HG03558 (cell line): ENCODE results near the gene DNAH10.

Experiments
- ATAC-seq: cut with Tn5 transposase; IDR thresholded peaks from one replicate; pipeline ENCODE4 v1.9.1; 2021; ENCODE audit warnings: moderate number of reproducible peaks; ENCODE audit not compliant: unreplicated experiment; ENCODE audit errors: extremely low read depth

DNAH10 gene

DNA sequence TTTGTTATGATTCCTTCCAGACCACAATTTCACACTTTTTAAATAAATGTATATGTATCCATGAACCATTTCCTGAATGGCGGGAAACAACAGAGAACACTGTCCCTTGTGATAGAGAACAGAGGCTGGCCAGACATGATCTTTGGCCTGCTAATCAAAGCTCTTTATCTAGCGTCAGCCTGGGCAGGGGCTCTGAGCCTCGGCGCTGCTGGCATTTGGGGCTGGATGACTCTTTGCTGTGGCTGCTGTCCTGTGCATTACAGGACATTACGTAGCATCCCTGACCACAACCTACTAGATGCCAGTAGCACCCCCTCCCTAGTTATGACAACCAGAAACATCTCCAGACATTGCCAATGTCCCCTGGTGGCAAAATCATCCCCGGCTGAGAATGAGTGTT lies 77.7 kb downstream of the DNAH10 start:
- no peak for ATAC-seq

GRCh38 chr12:123840765-123841425 lies 78.8 kb downstream of the DNAH10 start:
- no peak for ATAC-seq

GRCh38 chr12:123843912-123844748 lies 82.0 kb downstream of the DNAH10 start:
- no peak for ATAC-seq

DNA sequence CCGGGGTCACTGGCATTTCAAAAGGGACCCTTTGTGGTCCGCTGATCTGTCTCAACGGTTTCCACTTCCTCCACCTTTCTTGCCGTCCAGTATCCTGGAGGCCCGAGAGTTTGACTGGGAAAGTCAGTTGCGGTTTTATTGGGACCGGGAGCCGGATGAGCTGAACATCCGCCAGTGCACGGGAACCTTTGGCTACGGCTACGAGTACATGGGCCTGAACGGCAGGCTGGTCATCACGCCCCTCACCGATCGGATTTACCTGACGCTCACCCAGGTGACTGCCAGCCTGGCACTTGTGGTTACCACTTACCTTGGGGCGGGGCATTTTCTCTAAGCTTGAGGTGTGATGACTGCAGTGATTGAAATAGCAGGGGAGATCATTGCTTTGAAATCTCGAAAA lies 83.8 kb downstream of the DNAH10 start:
- no peak for ATAC-seq

DNA sequence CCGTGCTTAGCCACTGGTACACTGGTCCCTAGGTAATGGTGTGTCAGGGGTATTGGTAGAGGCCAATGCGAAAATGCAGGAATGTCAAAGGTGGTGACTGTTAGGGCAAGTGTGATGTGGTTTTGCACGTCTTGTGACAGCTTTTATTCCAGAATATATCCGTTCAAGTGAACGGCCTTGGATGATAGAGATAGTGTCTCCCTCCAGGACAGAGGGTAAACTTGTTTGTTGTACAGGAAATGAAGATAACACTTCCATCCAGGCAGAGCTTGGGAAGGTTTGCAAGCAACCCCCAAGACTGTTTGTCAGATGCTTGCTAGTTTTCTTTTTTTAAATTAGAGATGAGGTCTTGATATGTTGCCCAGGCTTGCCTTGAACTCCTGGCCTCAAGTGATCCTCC lies 84.2 kb downstream of the DNAH10 start:
- no peak for ATAC-seq

DNA sequence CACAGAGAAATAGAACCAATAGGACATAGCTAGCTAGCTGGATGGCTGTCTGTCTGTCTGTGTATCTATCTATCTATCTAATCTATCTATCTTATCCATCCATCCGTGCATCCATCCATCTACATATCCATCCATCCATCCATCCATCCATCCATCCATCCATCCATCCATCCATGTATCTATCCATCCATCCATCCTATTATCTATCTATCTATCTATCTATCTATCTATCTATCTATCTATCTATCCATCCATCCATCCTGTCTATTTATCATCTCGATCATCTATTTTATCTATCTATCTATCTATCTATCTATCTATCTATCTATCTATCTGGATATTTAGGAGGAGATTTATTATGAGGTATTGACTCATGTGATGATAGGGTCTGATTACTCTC lies 84.9 kb downstream of the DNAH10 start:
- no peak for ATAC-seq

DNA sequence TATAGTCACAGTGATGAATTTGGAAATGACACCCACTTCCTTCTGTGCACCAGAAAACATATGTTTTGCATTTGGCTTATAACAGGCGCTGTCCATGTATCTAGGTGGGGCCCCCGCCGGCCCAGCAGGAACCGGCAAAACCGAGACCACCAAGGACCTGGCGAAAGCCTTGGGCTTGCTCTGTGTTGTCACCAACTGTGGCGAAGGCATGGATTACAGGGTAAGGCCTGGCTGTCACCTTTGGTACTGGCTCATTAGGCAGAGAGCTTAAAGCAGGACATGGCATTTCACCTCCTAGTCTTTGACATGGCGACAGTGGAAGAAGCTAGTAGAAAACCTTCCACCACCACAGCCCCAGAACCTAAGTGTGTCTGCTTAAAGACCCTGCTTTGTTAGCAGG lies 85.8 kb downstream of the DNAH10 start:
- ATAC-seq = no peak

GRCh38 chr12:123849517-123849916 lies 87.4 kb downstream of the DNAH10 start:
- no peak for ATAC-seq

- ATAC-seq = no peak
Measured at GRCh38 chr12:123850246-123851134, 88.4 kb downstream of the DNAH10 start.

DNA sequence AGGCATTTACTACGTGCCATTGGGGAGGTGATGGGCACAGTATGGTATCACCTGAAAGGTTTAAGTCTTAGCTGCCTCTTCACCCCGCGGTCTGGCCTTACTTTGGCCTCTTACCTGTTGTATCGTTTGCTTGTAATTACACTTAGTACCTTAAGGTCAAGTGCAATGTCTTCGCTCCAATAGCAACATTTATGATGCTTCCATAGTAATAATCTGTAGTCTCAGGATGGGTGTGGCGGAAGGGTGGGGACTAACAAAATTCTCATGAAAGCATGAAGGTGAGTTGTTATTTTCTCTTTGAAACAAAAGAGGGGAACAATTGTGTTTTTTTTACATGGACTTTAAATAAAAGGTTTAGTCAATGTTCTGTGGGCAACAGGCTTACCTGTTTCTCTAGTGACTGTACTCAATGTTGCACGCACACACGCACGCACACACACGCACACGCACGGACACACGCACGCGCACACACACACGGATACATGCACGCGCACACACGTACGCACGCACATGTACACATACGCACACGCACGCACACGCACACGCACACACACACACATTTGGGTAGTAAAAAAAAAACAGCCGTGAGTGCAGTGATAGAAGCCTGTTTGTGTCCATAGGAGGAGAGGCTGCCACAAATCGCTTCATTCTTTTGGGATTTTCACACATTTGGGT lies 91.4 kb downstream of the DNAH10 start:
- no peak for ATAC-seq

DNA sequence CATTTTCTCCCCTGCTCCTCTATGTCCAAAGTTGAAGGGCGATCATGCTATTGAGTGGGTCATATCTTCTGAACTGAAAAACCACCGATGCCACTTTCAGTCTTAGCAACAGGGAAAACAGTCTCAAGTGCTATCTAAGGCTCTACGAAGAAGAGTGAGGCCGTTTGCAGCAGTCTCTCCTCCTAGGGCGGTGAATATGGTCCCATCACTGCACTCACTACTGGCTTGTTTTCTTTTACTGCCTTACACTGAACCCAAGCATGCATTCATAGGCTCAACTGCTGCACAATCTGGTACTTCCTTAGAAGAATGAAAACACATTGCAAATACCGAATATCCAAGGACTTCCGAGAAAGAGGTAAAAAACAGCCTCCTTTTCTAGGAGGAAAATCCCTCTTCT lies 92.1 kb downstream of the DNAH10 start:
- no peak for ATAC-seq

- no peak for ATAC-seq
Measured at GRCh38 chr12:123854918-123855317, 92.8 kb downstream of the DNAH10 start.

GRCh38 chr12:123856681-123857080 lies 94.6 kb downstream of the DNAH10 start:
- ATAC-seq = no peak

GRCh38 chr12:123858176-123858575 lies 96.1 kb downstream of the DNAH10 start:
- ATAC-seq = no peak

DNA sequence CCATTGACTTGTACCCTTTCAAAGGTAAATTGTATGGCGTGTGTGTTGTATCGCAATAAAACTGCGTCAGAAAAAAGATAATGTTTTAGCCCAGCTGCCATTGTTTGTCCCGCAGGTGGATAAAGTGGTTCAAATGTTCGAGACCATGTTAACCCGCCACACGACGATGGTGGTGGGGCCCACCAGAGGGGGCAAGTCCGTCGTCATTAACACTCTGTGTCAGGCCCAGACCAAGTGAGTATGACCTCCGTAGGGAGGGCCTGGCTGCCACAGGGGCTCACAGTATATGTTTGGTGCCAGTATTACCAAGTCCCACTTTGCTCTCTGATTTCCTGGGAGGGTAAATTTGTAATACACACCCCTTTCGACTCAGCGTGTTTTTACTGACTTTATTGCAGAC lies 96.9 kb downstream of the DNAH10 start:
- no peak for ATAC-seq

DNA sequence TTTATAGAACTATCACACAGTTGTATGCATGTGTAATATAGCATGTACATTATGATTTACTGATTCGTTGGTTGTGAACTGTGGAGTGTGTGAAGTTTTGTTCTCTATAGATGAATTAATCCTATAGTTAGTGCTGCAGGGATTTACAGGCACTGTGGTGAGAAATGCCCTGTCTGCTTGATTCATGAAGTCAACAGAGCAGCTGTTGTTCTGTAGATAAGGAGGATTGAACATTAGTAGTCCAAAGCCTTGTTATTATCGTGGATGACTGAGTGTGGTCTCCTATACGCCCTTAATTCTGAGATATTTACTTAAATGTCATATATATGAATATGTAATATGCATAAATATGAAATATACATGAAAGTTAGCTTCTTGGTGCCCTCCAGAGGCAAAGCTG lies 98.3 kb downstream of the DNAH10 start:
- no peak for ATAC-seq

DNA sequence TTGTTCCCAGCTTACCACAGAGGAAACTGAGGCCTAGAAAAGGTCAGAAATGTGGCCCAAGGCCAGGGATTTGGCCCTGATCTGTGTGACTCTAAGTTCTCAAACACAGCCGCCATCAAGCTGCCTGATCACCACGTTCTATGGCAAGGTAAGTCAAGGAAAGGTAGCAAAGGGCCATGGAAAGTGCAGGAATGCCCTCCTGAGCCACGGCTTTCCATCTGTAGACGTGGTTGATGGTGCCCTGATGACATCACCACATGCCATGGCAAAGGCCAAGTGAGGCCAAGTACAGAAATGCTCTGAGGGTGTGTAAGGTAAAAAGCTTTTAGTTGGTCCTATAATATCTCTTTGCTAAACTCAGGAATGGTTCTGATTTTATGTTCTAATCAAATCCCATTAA lies 99.3 kb downstream of the DNAH10 start:
- ATAC-seq = no peak

DNA sequence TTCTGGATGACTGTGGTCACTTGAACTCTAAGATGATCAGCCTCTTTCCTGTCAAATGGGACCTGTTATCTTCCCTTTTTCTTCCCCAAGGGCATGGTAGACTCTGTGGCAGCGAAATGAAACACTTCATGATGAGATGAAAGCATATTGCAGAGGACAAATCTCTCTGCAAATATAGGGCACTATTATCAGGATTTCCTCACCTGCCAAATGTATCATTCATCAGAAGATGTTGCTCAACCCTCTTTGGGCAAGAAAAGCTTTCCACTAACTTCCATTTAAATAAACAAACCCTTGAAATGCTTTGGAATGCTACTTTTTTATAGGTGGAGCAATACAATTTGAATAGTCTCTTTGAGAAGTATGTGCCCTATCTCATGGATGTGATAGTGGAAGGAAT lies 105.0 kb downstream of the DNAH10 start:
- ATAC-seq = no peak

GRCh38 chr12:123868791-123869190 lies 106.7 kb downstream of the DNAH10 start:
- ATAC-seq = no peak

DNA sequence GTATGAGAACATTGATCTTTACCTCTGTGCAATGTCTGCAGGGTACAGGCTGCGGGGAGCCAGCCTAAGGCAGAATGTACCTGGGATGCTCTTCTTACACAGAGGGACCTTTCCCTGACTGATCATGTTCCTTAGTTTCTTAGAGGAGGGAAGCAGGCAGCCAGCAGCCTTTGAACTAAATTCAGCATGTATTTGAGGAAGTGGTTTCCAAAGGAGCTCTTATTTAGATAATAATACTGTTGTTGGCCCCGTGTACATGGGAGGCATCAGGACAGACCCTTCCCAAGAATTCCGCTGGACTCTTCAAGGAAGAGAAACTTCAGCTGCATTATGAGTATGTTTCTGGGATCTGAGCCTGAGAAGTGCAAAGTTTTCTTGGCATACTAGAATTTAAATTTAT lies 111.7 kb downstream of the DNAH10 start:
- ATAC-seq = no peak
